ENCODE measurements around the gene TMEM97.

- TF ChIP-seq CTCF (IDR thresholded peaks at IDR 0.05) (no peak), EP300 (IDR thresholded peaks at IDR 0.05) (no peak)
These were observed 21.4 kb downstream of the TMEM97 start for GRCh38 chr17:28340374-28340773.
